IMR-90 (cell line): ENCODE data around the gene NANOG.

ENCODE experiments used
- BHLHE40 ChIP-seq: fragments of 150-350 bp; IDR thresholded peaks from 2 replicates; pipeline ENCODE4 v1.6.1; 2016; ENCODE audit warnings: mild to moderate bottlenecking, low read depth, low read length
- CEBPB ChIP-seq: IDR thresholded peaks from 2 replicates; pipeline ENCODE4 v1.6.1; 2012; ENCODE audit warnings: low read depth, low read length, improper control_type of control experiment
- CHD1 ChIP-seq: IDR thresholded peaks from 2 replicates; pipeline ENCODE4 v1.6.1; 2012; ENCODE audit warnings: low read depth, low read length, improper control_type of control experiment
- CTCF ChIP-seq: conservative IDR thresholded peaks from 2 replicates; pipeline ENCODE4 v1.5.1; 2012; ENCODE audit warnings: mild to moderate bottlenecking, low read depth, low read length, improper control_type of control experiment
- ELK1 ChIP-seq: fragments of 150-350 bp; IDR thresholded peaks from 2 replicates; pipeline ENCODE4 v1.6.1; 2016; ENCODE audit warnings: low read depth, mild to moderate bottlenecking, low read length, moderate library complexity, borderline replicate concordance
- MAZ ChIP-seq: IDR thresholded peaks from 2 replicates; pipeline ENCODE4 v1.6.1; 2012; ENCODE audit warnings: low read depth, mild to moderate bottlenecking, low read length, improper control_type of control experiment, moderate library complexity, borderline replicate concordance
- MXI1 ChIP-seq: IDR thresholded peaks from 2 replicates; pipeline ENCODE4 v1.6.1; 2012; ENCODE audit warnings: low read depth, mild to moderate bottlenecking, low read length, moderate library complexity, borderline replicate concordance
- NFE2L2 ChIP-seq: fragments of 150-350 bp; IDR thresholded peaks from 2 replicates; pipeline ENCODE4 v1.6.1; 2016; ENCODE audit warnings: low read depth, mild to moderate bottlenecking, low read length
- POLR2A ChIP-seq: IDR thresholded peaks from 2 replicates; pipeline ENCODE4 v1.6.1; 2012; ENCODE audit warnings: mild to moderate bottlenecking, low read depth, low read length
- RAD21 ChIP-seq: IDR thresholded peaks from 2 replicates; pipeline ENCODE4 v1.6.1; 2012; ENCODE audit warnings: low read length, improper control_type of control experiment
- RCOR1 ChIP-seq: IDR thresholded peaks from 2 replicates; pipeline ENCODE4 v1.6.1; 2012; ENCODE audit warnings: mild to moderate bottlenecking, low read length, improper control_type of control experiment; ENCODE audit not compliant: insufficient replicate concordance
- RFX5 ChIP-seq: IDR thresholded peaks from 2 replicates; pipeline ENCODE4 v1.8.0; 2012; ENCODE audit warnings: low read depth, mild to moderate bottlenecking, low read length, moderate library complexity
- SMC3 ChIP-seq: fragments of 150-350 bp; IDR thresholded peaks from 2 replicates; pipeline ENCODE4 v1.6.1; 2016; ENCODE audit warnings: low read depth, mild to moderate bottlenecking, antibody characterized with exemption, low read length, moderate library complexity
- USF2 ChIP-seq: fragments of 150-350 bp; IDR thresholded peaks from 2 replicates; pipeline ENCODE4 v1.6.1; 2017; ENCODE audit warnings: mild to moderate bottlenecking, antibody characterized with exemption, low read length, low read depth

DNA sequence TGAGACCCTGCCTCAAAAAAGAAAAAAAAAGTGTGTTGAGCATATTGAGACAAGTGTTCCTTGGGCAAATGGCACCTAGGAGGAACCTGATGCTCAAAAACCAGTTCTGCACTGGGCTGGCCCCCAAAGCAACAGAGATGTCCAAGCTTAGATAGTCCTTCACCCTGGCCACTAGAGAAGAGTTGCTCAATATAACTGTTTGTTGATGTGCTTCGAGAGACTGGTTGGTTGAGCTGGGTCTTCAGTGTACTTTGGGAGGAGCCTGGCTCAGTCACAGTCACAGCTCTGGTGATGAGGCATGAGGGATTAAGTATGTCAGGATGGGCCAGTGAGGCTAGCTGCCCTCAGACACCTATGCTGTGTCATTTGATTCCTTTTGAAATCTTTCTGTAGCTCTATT is 45.5 kb downstream of the NANOG start:
- TF ChIP-seq CTCF = no peak
- TF ChIP-seq CEBPB = 0 out of 2 replicates have a peak, but pooled peaks have one; percentile 8
- TF ChIP-seq POLR2A = no peak
- TF ChIP-seq RCOR1 = no peak
- TF ChIP-seq BHLHE40 = no peak
- no peak for TF ChIP-seq CHD1
- TF ChIP-seq ELK1 = no peak
- no peak for TF ChIP-seq RFX5
- TF ChIP-seq MAZ = no peak
- no peak for TF ChIP-seq SMC3
- TF ChIP-seq RAD21 = no peak
- no peak for TF ChIP-seq MXI1
- no peak for TF ChIP-seq USF2
- no peak for TF ChIP-seq NFE2L2
